BLaER1 treated with 17β-estradiol and CSF1 and Interleukin-3, amounts not matched to agents 10 nM and 100 nM (cell line): ENCODE measurements around the gene MDP1.
"Not testable (repeated sequence)": the region's sequence is repeated elsewhere in the genome, so short reads cannot be mapped to it uniquely, and the experiment has no call there.

Experiments
- H3K27ac ChIP-seq, 11 experiments: shearing (Covaris generic); formaldehyde crosslinking; 2 replicates each; pipeline ENCODE4 v1.8.1; 2022
- H3K27me3 ChIP-seq, 11 experiments: shearing (Covaris generic); formaldehyde crosslinking; 2 replicates each; pipeline ENCODE4 v1.8.1; 2022
- H3K36me3 ChIP-seq, 11 experiments: shearing (Covaris generic); formaldehyde crosslinking; 2 replicates each; pipeline ENCODE4 v1.8.1; 2022
- H3K4me1 ChIP-seq, 10 experiments: shearing (Covaris generic); formaldehyde crosslinking; 2 replicates each; pipeline ENCODE4 v1.8.1; 2022
- H3K4me2 ChIP-seq, 11 experiments: shearing (Covaris generic); formaldehyde crosslinking; 2 replicates each; pipeline ENCODE4 v1.8.1; 2022
- H3K4me3 ChIP-seq, 10 experiments: shearing (Covaris generic); formaldehyde crosslinking; 2 replicates each; pipeline ENCODE4 v1.8.1; 2022
- H3K9ac ChIP-seq, 11 experiments: shearing (Covaris generic); formaldehyde crosslinking; 2 replicates each; pipeline ENCODE4 v1.8.1; 2022
- H3K9me3 ChIP-seq, 11 experiments: shearing (Covaris generic); formaldehyde crosslinking; replicated peaks in 1 of 11; 2 replicates each; pipeline ENCODE4 v1.8.1; 2022
- H4K20me1 ChIP-seq, 11 experiments: shearing (Covaris generic); formaldehyde crosslinking; 2 replicates each; pipeline ENCODE4 v1.8.1; 2022
- Cebpa-rat ChIP-seq, 11 experiments: shearing (Covaris generic); IDR thresholded peaks; 2 replicates each; pipeline ENCODE4 v1.8.1; 2022

The MDP1 gene

GRCh38 chr14:24254630-24255392 is 38.9 kb upstream of the MDP1 start:
- Histone ChIP-seq H3K27ac (no peak overlapping the region), H3K9ac (no peak overlapping the region), H3K36me3 (peaks cover 0 to 62% (median 28%) of the 10 kb centered on the region in 11 experiments; a peak in 13 of 22 replicates), H3K4me3 (no peak overlapping the region), H3K4me2 (no peak overlapping the region), H4K20me1 (no peaks in the 10 kb centered on the region), H3K4me1 (peaks cover 9 to 22% (median 13%) of the 10 kb centered on the region in 10 experiments), H3K9me3 (no peaks in the 10 kb centered on the region), H3K27me3 (no peaks in the 10 kb centered on the region)
- no peak for TF ChIP-seq Cebpa-rat (IDR thresholded peaks at IDR 0.05)

GRCh38 chr14:24253936-24254335 is 38.1 kb upstream of the MDP1 start:
- Histone ChIP-seq H3K4me3 (no peak overlapping the region), H3K9me3 (no peaks in the 10 kb centered on the region), H4K20me1 (no peaks in the 10 kb centered on the region), H3K9ac (no peak overlapping the region), H3K4me1 (peaks cover 9 to 22% (median 13%) of the 10 kb centered on the region in 10 experiments), H3K36me3 (peaks cover 0 to 58% (median 28%) of the 10 kb centered on the region in 11 experiments; a peak in 13 of 22 replicates), H3K4me2 (no peak overlapping the region), H3K27me3 (no peaks in the 10 kb centered on the region), H3K27ac (no peak overlapping the region)
- TF ChIP-seq Cebpa-rat (IDR thresholded peaks at IDR 0.05): no peak

GRCh38 chr14:24252289-24253124 is 36.6 kb upstream of the MDP1 start:
- H3K27me3 ChIP-seq: no peaks in the 10 kb centered on the region
- H3K27ac ChIP-seq: no peak overlapping the region
- no peak overlapping the region; a peak in 1 of 22 replicates for H3K4me2 ChIP-seq
- no peak overlapping the region for H3K9ac ChIP-seq
- H3K9me3 ChIP-seq: no peaks in the 10 kb centered on the region
- no peak for TF ChIP-seq Cebpa-rat (IDR thresholded peaks at IDR 0.05)
- peaks cover 0 to 61% (median 28%) of the 10 kb centered on the region in 11 experiments; a peak in 13 of 22 replicates for H3K36me3 ChIP-seq
- no peak overlapping the region for H3K4me3 ChIP-seq
- H3K4me1 ChIP-seq: peaks cover 9 to 22% (median 13%) of the 10 kb centered on the region in 10 experiments
- no peaks in the 10 kb centered on the region for H4K20me1 ChIP-seq

GRCh38 chr14:24251880-24252288 is 36.0 kb upstream of the MDP1 start:
- Histone ChIP-seq H3K4me3 (no peak overlapping the region), H4K20me1 (no peaks in the 10 kb centered on the region), H3K27me3 (no peaks in the 10 kb centered on the region), H3K9me3 (no peaks in the 10 kb centered on the region), H3K4me2 (no peak overlapping the region; a peak in 1 of 22 replicates), H3K9ac (no peak overlapping the region), H3K36me3 (peaks cover 0 to 60% (median 28%) of the 10 kb centered on the region in 11 experiments; a peak in 13 of 22 replicates), H3K27ac (no peak overlapping the region), H3K4me1 (peaks cover 9 to 28% (median 18%) of the 10 kb centered on the region in 10 experiments)
- no peak for TF ChIP-seq Cebpa-rat (IDR thresholded peaks at IDR 0.05)

- peak overlapping the region in 3 of 11 experiments; percentile 4 to 25 (median 9); a peak in 2 of 22 replicates for H3K27ac ChIP-seq
- H3K4me3 ChIP-seq: no peak overlapping the region
- peak overlapping the region in 3 of 11 experiments; percentile 4 to 5 (median 5); a peak in 2 of 22 replicates for H3K9ac ChIP-seq
- H3K36me3 ChIP-seq: peaks cover 0 to 44% (median 26%) of the 10 kb centered on the region in 11 experiments; a peak in 13 of 22 replicates
- H4K20me1 ChIP-seq: no peaks in the 10 kb centered on the region
- no peaks in the 10 kb centered on the region for H3K9me3 ChIP-seq
- no peak for TF ChIP-seq Cebpa-rat (IDR thresholded peaks at IDR 0.05)
- no peaks in the 10 kb centered on the region for H3K27me3 ChIP-seq
- peak overlapping the region; percentile 11 to 62 (median 46); a peak in 20 of 22 replicates for H3K4me2 ChIP-seq
- peaks cover 9 to 35% (median 25%) of the 10 kb centered on the region in 10 experiments for H3K4me1 ChIP-seq
Observed at GRCh38 chr14:24250354-24250753, 34.5 kb upstream of the MDP1 start.

- Histone ChIP-seq H3K27ac (no peak overlapping the region), H4K20me1 (no peaks in the 10 kb centered on the region), H3K9me3 (no peaks in the 10 kb centered on the region), H3K4me1 (peaks cover 9 to 44% (median 25%) of the 10 kb centered on the region in 10 experiments), H3K4me3 (no peak overlapping the region), H3K9ac (no peak overlapping the region), H3K36me3 (peaks cover 0 to 35% (median 17%) of the 10 kb centered on the region in 11 experiments; a peak in 11 of 22 replicates), H3K4me2 (peak overlapping the region in 1 of 11 experiments; percentile 57; a peak in 1 of 22 replicates), H3K27me3 (no peaks in the 10 kb centered on the region)
- TF ChIP-seq Cebpa-rat (IDR thresholded peaks at IDR 0.05): no peak
Observed at GRCh38 chr14:24249230-24250021, 33.6 kb upstream of the MDP1 start.

- Histone ChIP-seq H3K4me1 (peaks cover 18 to 55% (median 39%) of the 10 kb centered on the region in 10 experiments), H3K27me3 (no peaks in the 10 kb centered on the region), H4K20me1 (no peaks in the 10 kb centered on the region), H3K9ac (0 out of 22 replicates have a peak overlapping the region, but pooled peaks of 2 of the 11 experiments have one; percentile 49 to 53), H3K36me3 (peaks cover 0 to 15% (median 0%) of the 10 kb centered on the region in 11 experiments; a peak in 7 of 22 replicates), H3K27ac (peak overlapping the region in 3 of 11 experiments; percentile 28 to 58 (median 53); a peak in 4 of 22 replicates), H3K4me3 (no peak overlapping the region), H3K4me2 (peak overlapping the region in 8 of 11 experiments; percentile 20 to 80 (median 56); a peak in 14 of 22 replicates), H3K9me3 (no peaks in the 10 kb centered on the region)
- TF ChIP-seq Cebpa-rat (IDR thresholded peaks at IDR 0.05): no peak
Observed at GRCh38 chr14:24247422-24247821, 31.6 kb upstream of the MDP1 start.

GRCh38 chr14:24246765-24247212 is 30.9 kb upstream of the MDP1 start:
- H3K9me3 ChIP-seq: no peaks in the 10 kb centered on the region
- H3K36me3 ChIP-seq: peaks cover 0 to 12% (median 0%) of the 10 kb centered on the region in 11 experiments; a peak in 4 of 22 replicates
- H3K4me1 ChIP-seq: peaks cover 18 to 52% (median 39%) of the 10 kb centered on the region in 10 experiments
- no peak for TF ChIP-seq Cebpa-rat (IDR thresholded peaks at IDR 0.05)
- peak overlapping the region; percentile 5 to 80 (median 51); a peak in 21 of 22 replicates for H3K4me2 ChIP-seq
- H3K9ac ChIP-seq: peak overlapping the region in 10 of 11 experiments; percentile 23 to 67 (median 46); a peak in 17 of 22 replicates
- H3K4me3 ChIP-seq: no peak overlapping the region
- H3K27ac ChIP-seq: peak overlapping the region in 9 of 11 experiments; percentile 6 to 61 (median 47); a peak in 14 of 22 replicates
- H3K27me3 ChIP-seq: no peaks in the 10 kb centered on the region
- H4K20me1 ChIP-seq: peaks cover 2 to 3% (median 3%) of the 10 kb centered on the region in 11 experiments; a peak in 19 of 22 replicates

GRCh38 chr14:24245350-24245749 is 29.5 kb upstream of the MDP1 start:
- H3K4me1 ChIP-seq: peaks cover 28 to 51% (median 43%) of the 10 kb centered on the region in 10 experiments

More at GRCh38 chr14:24245350-24245749, 29.5 kb upstream of the MDP1 start:
- H3K27ac ChIP-seq, H3K9me3 ChIP-seq, H3K4me2 ChIP-seq, H3K27me3 ChIP-seq, H3K9ac ChIP-seq, H3K4me3 ChIP-seq: not testable (repeated sequence)
- H3K36me3 ChIP-seq: peaks cover 8 to 24% (median 11%) of the 10 kb centered on the region in 11 experiments
- peaks cover 15 to 18% (median 17%) of the 10 kb centered on the region in 11 experiments; a peak in 20 of 22 replicates for H4K20me1 ChIP-seq
